ENCODE results near the gene TESK1.

Gene TESK1

DNA sequence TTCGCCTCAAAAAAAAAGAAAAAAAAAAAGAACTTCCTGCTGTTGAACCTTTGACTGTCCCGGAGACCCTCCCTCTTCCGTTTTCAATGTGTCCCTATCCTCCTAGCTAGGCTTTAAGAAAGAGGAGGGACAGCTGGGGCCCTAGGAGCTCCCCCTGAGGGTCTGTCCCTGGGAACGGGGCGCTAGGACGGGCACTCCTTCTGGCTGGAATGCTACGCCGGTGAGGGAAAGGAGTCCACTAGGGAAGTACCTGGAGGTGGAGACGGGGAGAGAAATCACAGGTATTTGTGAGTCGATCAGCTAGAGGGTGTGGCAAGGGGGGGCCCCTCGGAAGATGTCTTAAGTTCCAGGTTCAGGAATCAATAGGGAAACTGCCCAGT lies 41.1 kb downstream of the TESK1 start:
- H3K4me3 ChIP-seq (ENCODE audit: low read depth, low read length), result peak overlapping the region; percentile 79
- DNase-seq (ENCODE audit: low read depth), result no peak
- TF ChIP-seq, protein P1, sequence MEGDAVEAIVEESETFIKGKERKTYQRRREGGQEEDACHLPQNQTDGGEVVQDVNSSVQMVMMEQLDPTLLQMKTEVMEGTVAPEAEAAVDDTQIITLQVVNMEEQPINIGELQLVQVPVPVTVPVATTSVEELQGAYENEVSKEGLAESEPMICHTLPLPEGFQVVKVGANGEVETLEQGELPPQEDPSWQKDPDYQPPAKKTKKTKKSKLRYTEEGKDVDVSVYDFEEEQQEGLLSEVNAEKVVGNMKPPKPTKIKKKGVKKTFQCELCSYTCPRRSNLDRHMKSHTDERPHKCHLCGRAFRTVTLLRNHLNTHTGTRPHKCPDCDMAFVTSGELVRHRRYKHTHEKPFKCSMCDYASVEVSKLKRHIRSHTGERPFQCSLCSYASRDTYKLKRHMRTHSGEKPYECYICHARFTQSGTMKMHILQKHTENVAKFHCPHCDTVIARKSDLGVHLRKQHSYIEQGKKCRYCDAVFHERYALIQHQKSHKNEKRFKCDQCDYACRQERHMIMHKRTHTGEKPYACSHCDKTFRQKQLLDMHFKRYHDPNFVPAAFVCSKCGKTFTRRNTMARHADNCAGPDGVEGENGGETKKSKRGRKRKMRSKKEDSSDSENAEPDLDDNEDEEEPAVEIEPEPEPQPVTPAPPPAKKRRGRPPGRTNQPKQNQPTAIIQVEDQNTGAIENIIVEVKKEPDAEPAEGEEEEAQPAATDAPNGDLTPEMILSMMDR (conservative IDR thresholded peaks at IDR 0.05; ENCODE audit: low read depth, low read length), result peak; percentile 41

DNA sequence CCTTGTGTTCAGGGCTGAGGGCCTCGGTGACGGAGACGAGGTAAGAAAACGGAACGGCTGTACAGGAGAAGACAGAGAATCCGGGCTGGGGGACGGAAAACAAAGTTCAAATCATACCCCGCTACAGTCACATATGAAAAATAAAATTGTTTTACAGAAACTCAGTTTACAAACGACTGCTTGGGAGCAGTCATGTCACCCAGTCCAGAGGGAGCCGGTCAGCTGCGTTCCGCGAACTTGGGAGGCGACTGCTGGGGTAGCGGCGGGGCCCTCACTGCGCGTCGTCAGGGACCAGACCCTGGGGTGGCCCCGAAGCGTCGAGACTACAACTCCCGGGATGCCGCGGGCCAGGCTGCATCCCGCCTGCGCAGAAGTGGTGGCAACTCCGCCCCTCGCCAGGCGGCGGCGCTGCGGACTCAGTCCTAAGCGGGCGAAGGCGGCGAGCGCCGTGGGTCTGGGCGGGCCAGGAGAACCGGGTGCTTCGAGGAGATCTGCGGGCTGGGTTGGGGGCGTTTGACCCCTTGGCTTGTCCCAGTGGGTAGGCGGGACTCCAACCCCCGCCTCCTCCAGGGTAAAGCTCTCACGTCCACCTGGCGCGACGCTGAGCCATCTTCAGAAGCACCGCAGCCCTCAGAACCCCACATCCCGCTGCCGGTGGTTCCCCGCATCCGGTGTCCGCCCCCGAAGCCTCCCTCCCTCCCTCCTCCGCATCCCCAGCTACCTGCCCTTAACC lies 41.6 kb downstream of the TESK1 start:
- H3K4me3 ChIP-seq (ENCODE audit: low read depth, low read length), result peak overlapping the region; percentile 79
- TF ChIP-seq, protein P1 (conservative IDR thresholded peaks at IDR 0.05; ENCODE audit: low read depth, low read length), result peak; percentile 80
- DNase-seq (ENCODE audit: low read depth), result peak; percentile 90

DNA sequence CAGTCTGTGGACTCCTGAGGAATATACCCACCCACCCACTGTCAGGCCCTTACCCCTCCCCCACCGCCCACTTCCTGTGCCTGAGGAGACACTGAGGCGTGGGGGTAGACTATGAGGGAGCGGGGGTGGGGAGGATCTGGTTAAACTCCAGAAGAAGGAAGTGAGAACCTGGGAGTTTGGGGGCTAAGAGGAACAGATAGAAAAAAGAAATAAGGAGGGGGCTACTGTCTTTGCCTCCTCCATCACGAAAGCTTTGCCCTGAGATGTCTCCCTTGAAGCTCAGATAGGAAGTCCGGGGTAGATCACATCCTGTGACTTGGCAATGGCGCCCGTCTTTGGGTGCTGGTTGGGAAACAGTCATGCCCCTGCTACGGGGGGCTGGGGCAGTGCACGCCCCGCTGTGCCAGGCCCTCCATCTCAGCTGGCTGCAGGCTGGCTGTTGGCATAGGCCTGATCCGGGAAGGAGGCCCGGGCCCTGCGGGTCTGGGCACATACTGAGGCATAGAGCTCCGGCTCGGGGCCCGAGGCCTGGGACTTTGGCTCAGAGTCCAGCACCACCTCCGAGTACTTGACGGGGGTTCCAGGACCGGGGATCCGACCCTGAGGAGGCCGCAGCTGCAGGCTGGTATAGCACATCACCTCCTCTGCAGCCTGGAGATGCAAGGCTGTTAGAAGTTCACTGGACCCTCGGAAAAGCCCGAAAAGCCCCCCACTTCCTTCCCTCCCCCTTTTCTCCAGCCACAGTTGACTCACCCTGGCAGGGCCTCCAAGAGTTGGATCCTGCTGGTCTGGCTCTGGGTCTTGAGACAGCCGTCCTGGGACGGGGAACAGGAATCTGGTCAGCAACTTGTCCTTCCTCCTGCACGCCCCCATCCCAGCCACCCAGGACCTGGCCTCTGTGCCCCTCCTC lies 44.6 kb downstream of the TESK1 start:
- no peak for DNase-seq (ENCODE audit: low read depth)
- TF ChIP-seq, protein P1 (conservative IDR thresholded peaks at IDR 0.05; ENCODE audit: low read depth, low read length), result no peak
- no peak overlapping the region for H3K4me3 ChIP-seq (ENCODE audit: low read depth, low read length)

DNA sequence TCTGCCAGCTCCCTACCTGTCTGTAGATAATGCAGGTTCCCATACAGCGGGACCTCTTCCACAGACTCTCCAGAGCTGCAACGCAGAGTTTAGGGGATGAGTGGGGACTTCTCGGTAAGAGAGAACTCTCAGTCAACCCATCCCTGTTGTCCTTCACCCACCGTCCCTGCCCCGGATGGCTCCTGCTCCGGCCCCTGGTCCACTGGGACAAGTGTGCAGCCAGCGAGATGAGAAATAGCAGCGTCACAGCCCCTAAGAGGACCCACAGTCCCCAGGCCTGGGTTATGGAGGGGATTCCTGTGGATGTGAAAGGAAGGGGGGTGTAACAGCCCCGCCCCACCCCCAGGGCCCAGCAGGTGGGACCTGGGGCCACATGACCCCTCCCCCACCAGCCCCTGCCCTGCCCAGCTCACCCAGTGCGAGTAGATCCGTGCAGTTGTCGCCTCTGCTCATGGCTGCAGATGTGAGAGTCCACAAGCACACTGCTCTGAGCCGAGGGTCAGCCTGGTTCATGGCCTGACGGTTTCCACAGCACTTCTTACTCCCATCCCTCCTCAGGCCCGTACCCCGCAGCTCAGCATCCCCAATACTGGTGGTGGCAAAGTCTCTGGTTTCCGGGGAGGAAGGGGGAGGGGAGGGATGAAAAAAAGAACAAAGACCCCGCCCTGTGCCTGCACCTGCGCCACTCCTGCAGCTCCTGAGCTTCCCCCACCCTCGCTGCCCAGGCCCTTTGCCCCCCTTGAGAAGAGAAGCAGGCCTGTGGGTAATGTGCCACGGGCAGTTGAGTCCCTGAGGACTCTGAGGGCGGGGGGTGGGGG lies 45.5 kb downstream of the TESK1 start, which contains the start of gene SIT1:
TSS of gene SIT1 (minus strand) at position 591 of the 818 bp plus-strand sequence. CDS start at position 513, 78 bp downstream.
- TF ChIP-seq, protein P1 (conservative IDR thresholded peaks at IDR 0.05; ENCODE audit: low read depth, low read length), result no peak
- DNase-seq (ENCODE audit: low read depth), result no peak
- no peak within 1 kb of the TSS for H3K4me3 ChIP-seq (ENCODE audit: low read depth, low read length)

DNA sequence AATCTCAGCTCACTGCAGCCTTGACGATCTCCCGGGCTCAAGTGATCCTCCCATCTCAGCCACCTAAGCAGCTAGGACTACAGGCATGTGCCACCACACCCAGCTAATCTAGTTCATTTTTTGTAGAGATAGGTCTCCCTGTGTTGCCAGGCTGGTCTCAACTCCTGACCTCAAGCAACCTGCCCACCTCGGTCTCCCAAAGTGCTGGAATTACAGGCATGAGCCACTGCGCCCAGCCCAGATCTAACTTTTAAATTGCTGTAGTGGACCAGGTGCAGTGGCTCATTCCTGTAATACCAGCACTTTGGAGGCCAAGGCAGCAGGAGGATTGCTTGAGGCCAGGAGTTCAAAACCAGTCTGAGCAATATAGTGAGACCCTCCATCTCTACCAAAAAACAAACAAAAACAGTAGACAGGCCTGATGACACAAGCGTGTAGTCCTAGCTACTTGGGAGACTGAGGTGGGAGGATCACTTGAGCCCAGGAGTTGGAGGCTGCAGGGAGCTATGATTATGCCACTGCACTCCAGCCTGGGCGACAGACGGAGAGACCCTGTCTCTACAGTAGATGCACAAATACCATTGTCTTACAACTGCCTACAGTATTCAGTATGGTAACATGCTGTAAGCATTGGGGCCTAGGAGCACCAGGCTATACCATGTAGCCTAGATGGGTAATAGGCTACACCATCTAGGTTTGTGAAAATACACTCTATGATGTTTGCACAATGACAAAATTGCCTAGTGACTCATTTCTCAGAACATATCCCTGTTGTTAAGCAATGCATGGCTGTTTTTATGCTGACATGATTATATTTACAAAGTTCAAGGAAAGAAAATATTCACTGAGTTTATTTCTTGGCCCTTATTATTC lies 47.1 kb downstream of the TESK1 start:
- peak; percentile 73 for DNase-seq (ENCODE audit: low read depth)
- TF ChIP-seq, protein P1 (conservative IDR thresholded peaks at IDR 0.05; ENCODE audit: low read depth, low read length), result no peak
- H3K4me3 ChIP-seq (ENCODE audit: low read depth, low read length), result no peak overlapping the region

DNA sequence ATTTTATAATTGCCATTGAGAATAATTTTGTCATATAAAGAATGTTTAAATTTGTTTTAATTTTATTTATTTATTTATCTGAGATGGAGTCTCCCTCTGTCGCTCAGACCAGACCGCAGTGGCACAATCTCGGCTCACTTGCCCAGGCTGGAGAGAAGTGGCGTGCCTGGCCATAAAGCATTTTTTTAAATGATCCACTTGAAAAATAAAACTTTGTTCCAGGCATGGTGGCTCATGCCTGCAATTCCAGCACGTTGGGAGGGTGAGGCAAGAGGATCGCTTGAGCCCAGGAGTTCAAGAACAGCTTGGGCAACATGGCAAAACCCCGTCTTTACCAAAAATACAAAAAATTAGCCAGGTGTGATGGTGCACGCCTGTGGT lies 47.8 kb downstream of the TESK1 start:
- no peak for DNase-seq (ENCODE audit: low read depth)
- TF ChIP-seq, protein P1 (conservative IDR thresholded peaks at IDR 0.05; ENCODE audit: low read depth, low read length), result no peak
- H3K4me3 ChIP-seq (ENCODE audit: low read depth, low read length), result no peak overlapping the region

Data from choroid plexus epithelial cell (primary cell).